HepG2 (cell line): ENCODE data around the gene TMCO6. TPM values are rescaled to one million over a fixed set of nuclear protein-coding genes. Genes with fewer than 3 reads are reported as not detected.

Experiments
- ATAC-seq: fragments of 200-7000 bp; cut with Tn5 transposase; 3 replicates; pipeline ENCODE4 v1.9.1; 2020; ENCODE audit warnings: mild to moderate bottlenecking, moderate library complexity
- BruUV-seq: library from RNA; stranded (reverse); fragments of 400-500 nt; replicated peaks from 2 replicates; lab custom pipeline; 2021; lab: Mats Ljungman, UMichigan
- CTCF ChIA-PET: fragments of 300-600 bp; formaldehyde crosslinking; extraction: SDS; loops from one replicate; lab custom pipeline; 2021; ENCODE audit warnings: low total read pairs, inconsistent platforms, low intra/inter-chr PET ratio; lab: Yijun Ruan, JAX
- POLR2A ChIA-PET: fragments of 350-600 bp; sonication (Branson Sonifier 250); formaldehyde crosslinking; loops from one replicate; lab custom pipeline; 2020; ENCODE audit warnings: antibody characterized with exemption, inconsistent platforms; lab: Yijun Ruan, JAX
- DNase-seq: peaks from one replicate; pipeline ENCODE4 v3.0.0-alpha.2; 2015; ENCODE audit warnings: low spot score
- FAIRE-seq: peaks from 3 replicates; lab custom pipeline; 2011; peaks lifted over from hg19 to GRCh38; lab: Jason Lieb, UNC
- H2AFZ ChIP-seq: one replicate; pipeline ENCODE4 v1.6.1; 2011; ENCODE audit warnings: low read length, inconsistent platforms
- H3K27ac ChIP-seq: fragments of 300-600 bp; 3 replicates; pipeline ENCODE4 v1.8.0; 2011; ENCODE audit warnings: mixed run types, mild to moderate bottlenecking, mixed read lengths, low read length, inconsistent platforms; ENCODE audit not compliant: insufficient read depth; ENCODE audit errors: extremely low read length
- H3K27me3 ChIP-seq, 2 experiments: fragments of 200-600 bp in 1 of 2; 2 replicates in 1 of 2; 3 replicates in 1 of 2; pipeline versions ENCODE4 v1.6.0 to v1.8.0; 2011; ENCODE audit warnings: low read length in 2 of 2, mild to moderate bottlenecking in 2 of 2, moderate library complexity in 2 of 2, inconsistent platforms in 1 of 2; ENCODE audit not compliant: insufficient read depth in 2 of 2, control insufficient read depth in 1 of 2
- H3K36me3 ChIP-seq, 2 experiments: fragments of 200-600 bp in 1 of 2; replicated peaks in 1 of 2; 2 replicates in 1 of 2; 3 replicates in 1 of 2; pipeline versions ENCODE4 v1.5.1 to v1.8.0; 2011; ENCODE audit warnings: low read length in 2 of 2, inconsistent platforms in 1 of 2; ENCODE audit not compliant: insufficient read depth in 2 of 2, control insufficient read depth in 1 of 2
- H3K4me1 ChIP-seq: 2 replicates; pipeline ENCODE4 v1.5.1; 2012; ENCODE audit warnings: low read length, inconsistent platforms; ENCODE audit not compliant: insufficient read depth
- H3K4me2 ChIP-seq: 2 replicates; pipeline ENCODE4 v1.6.0; 2011; ENCODE audit warnings: low read depth, low read length, inconsistent platforms
- H3K4me3 ChIP-seq, 3 experiments: fragments of 200-600 bp in 1 of 3; sonication (generic), shearing (Covaris generic) in 1 of 3; replicated peaks in 1 of 3; 2 replicates each; pipeline ENCODE4 v1.5.1; 2011 to 2016; ENCODE audit warnings: low read length in 3 of 3, inconsistent platforms in 2 of 3, low read depth in 2 of 3, mild to moderate bottlenecking in 2 of 3, control low read depth in 1 of 3, mixed read lengths in 1 of 3; ENCODE audit not compliant: insufficient read depth in 1 of 3
- H3K79me2 ChIP-seq: one replicate; pipeline ENCODE4 v1.6.1; 2011; ENCODE audit warnings: low read length, inconsistent platforms; ENCODE audit not compliant: insufficient read depth
- H3K9ac ChIP-seq: 2 replicates; pipeline ENCODE4 v1.6.0; 2011; ENCODE audit warnings: mild to moderate bottlenecking, low read depth, low read length, inconsistent platforms; ENCODE audit not compliant: insufficient read depth
- H3K9me3 ChIP-seq: 2 replicates; pipeline ENCODE4 v1.5.1; 2012; ENCODE audit warnings: mild to moderate bottlenecking, low read length
- H4K20me1 ChIP-seq: 2 replicates; pipeline ENCODE4 v1.6.0; 2011; ENCODE audit warnings: inconsistent platforms, mild to moderate bottlenecking, low read length, moderate library complexity; ENCODE audit not compliant: insufficient read depth
- ARNTL ChIP-seq: sonication (generic); formaldehyde crosslinking; IDR thresholded peaks from 2 replicates; pipeline ENCODE4 v1.4.0; 2020; ENCODE audit warnings: mild to moderate bottlenecking, missing genetic modification reagents
- GABPB1 ChIP-seq: IDR thresholded peaks from 2 replicates; pipeline ENCODE4 v1.6.1; 2016; ENCODE audit warnings: mild to moderate bottlenecking, missing genetic modification reagents, moderate library complexity, missing compliant biosample characterization
- MXD4 ChIP-seq: IDR thresholded peaks from 2 replicates; pipeline ENCODE4 v1.6.1; 2016; ENCODE audit warnings: mild to moderate bottlenecking, missing biosample characterization, missing genetic modification reagents
- RBFOX2 ChIP-seq: fragments of 200-400 bp; formaldehyde crosslinking; IDR thresholded peaks from 2 replicates; pipeline ENCODE4 v1.6.1; 2017; ENCODE audit warnings: low read depth, mild to moderate bottlenecking, low read length
- SMAD3 ChIP-seq: sonication (generic); formaldehyde crosslinking; IDR thresholded peaks from 2 replicates; pipeline ENCODE4 v1.4.0; 2020; ENCODE audit warnings: missing genetic modification reagents
- SNRNP70 ChIP-seq: fragments of 200-400 bp; formaldehyde crosslinking; IDR thresholded peaks from 2 replicates; pipeline ENCODE4 v1.6.1; 2017; ENCODE audit warnings: mild to moderate bottlenecking, low read depth, low read length, moderate library complexity
- SOX13 ChIP-seq, 3 experiments: fragments of 450-650 bp in 1 of 3; sonication (generic) in 1 of 3; formaldehyde crosslinking in 1 of 3; IDR thresholded peaks in 2 of 3; conservative IDR thresholded peaks in 1 of 3; 2 replicates each; pipeline versions ENCODE4 v1.5.0 to v1.6.1; 2016 to 2020; ENCODE audit warnings: antibody characterized with exemption in 1 of 3, mild to moderate bottlenecking in 1 of 3, missing compliant biosample characterization in 1 of 3, missing genetic modification reagents in 1 of 3, moderate library complexity in 1 of 3
- SP4 ChIP-seq: sonication (generic); formaldehyde crosslinking; IDR thresholded peaks from 2 replicates; pipeline ENCODE4 v1.8.1; 2023; ENCODE audit warnings: mild to moderate bottlenecking, missing genetic modification reagents
- SSRP1 ChIP-seq: IDR thresholded peaks from 2 replicates; pipeline ENCODE4 v1.6.1; 2016; ENCODE audit warnings: control low read depth
- STAT5B ChIP-seq: sonication (generic); formaldehyde crosslinking; IDR thresholded peaks from 2 replicates; pipeline ENCODE4 v1.4.0; 2020; ENCODE audit warnings: missing genetic modification reagents
- ZNF263 ChIP-seq: sonication (generic); formaldehyde crosslinking; IDR thresholded peaks from 2 replicates; pipeline ENCODE4 v1.4.0; 2020; ENCODE audit warnings: missing genetic modification reagents
- ZNF451 ChIP-seq: sonication (generic); formaldehyde crosslinking; IDR thresholded peaks from 2 replicates; pipeline ENCODE4 v1.5.0; 2020; ENCODE audit warnings: mild to moderate bottlenecking, missing genetic modification reagents
- ZNF678 ChIP-seq: sonication (generic); formaldehyde crosslinking; IDR thresholded peaks from 2 replicates; pipeline ENCODE4 v1.4.0; 2020; ENCODE audit warnings: mild to moderate bottlenecking, missing genetic modification reagents
- ZNF777 ChIP-seq: sonication (generic); formaldehyde crosslinking; IDR thresholded peaks from 2 replicates; pipeline ENCODE4 v1.4.0; 2020; ENCODE audit warnings: missing genetic modification reagents
- WGBS: methylation state at CpG from one replicate; pipeline ENCODE4 v1.1.6; 2017; ENCODE audit warnings: low lambda C conversion rate; 5-methylcytosine and 5-hydroxymethylcytosine counted together
- in situ Hi-C: cut with HindIII; loops from 2 replicates; pipeline ENCODE4 v1.10.0; 2017; ENCODE audit warnings: low pct_unique_long_range_greater_than_20kb; ENCODE audit not compliant: extremely low pct_ligation_motif_present
- intact Hi-C: fragments of 100-400 bp; cut with micrococcal nuclease; formaldehyde crosslinking; loops from one replicate; pipeline ENCODE4 v1.10.0; 2022; ENCODE audit not compliant: unreplicated experiment
- polyA plus RNA-seq, 8 experiments: library from polyadenylated mRNA; depleted of rRNA in 3 of 8; stranded (reverse) in 7 of 8; unstranded in 1 of 8; fragments of >200 nt; fragmentation: Illumina TruSeq in 4 of 8; extraction: Trizol in 4 of 8; gene quantifications; 2 replicates each; pipeline versions ENCODE4 v1.2.1 to v1.2.3, GENCODE V29; 2011 to 2016; ENCODE audit warnings: low read depth in 4 of 8, missing spikeins in 1 of 8, mixed read lengths in 1 of 8; ENCODE audit not compliant: insufficient read depth in 1 of 8
- total RNA-seq, 5 experiments: library from RNA; depleted of rRNA; stranded (reverse); fragments of >200 nt; fragmentation: Illumina TruSeq; extraction: Trizol; gene quantifications; 2 replicates each; pipeline ENCODE4 v1.2.3, GENCODE V29; 2016; ENCODE audit warnings: low read depth in 1 of 5
- TF ChIP-seq, protein P1 (sequence below): IDR thresholded peaks from 2 replicates; pipeline ENCODE4 v1.6.1; 2018; ENCODE audit warnings: missing genetic modification reagents, mild to moderate bottlenecking, missing compliant biosample characterization
- TF ChIP-seq, protein P2 (sequence below): sonication (generic); formaldehyde crosslinking; IDR thresholded peaks from 2 replicates; pipeline ENCODE4 v1.5.0; 2020; ENCODE audit warnings: mild to moderate bottlenecking, missing genetic modification reagents

The TMCO6 gene
- total and polyA plus RNA-seq, 2 of the 13 experiments (the other 11 are each of a cell fraction or from before 2014, with no cell fraction given), result 16.6 to 28.2 TPM

DNA sequence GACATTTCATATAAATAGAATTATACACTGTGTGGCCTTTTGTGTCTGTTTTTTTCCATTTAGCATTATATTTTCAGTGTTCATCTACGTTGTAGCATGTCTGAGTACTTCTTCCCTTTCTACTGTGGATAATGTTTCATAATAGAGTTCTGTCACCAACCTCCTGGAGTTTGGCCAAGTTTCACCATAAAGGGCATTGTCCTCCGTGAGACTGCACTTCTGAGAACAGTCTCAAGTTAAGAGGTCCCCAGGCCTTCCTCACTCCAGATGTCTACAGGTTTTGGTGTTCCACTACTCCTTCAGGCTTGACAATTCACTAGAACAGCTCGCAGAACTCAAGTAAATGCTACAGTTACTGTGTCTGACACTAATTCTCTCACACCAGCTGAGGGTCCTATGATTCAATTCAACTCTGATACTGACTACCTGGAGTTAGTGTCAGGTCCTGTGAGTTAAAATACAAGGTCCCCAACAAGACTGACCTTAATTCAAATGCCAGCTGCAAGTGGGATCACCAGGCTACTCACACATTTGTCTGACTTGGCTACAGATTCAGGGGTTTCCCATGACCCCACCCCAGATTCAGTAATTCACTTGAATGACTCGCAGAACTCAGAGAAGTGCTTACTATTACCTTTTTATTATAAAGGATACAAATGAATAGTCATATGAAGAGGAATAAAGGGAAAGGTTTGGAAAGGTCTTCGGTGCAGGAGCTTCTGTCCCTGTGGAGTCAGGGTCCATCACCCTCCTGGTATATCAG is 43.5 kb upstream of the TMCO6 start:
- Histone ChIP-seq H3K36me3 (no peaks in the 10 kb centered on the region), H3K4me3 (no peak overlapping the region), H3K9me3 (no peaks in the 10 kb centered on the region), H3K79me2 (no peaks in the 10 kb centered on the region), H4K20me1 (no peaks in the 10 kb centered on the region), H3K27me3 (no peaks in the 10 kb centered on the region), H2AFZ (no peak overlapping the region), H3K27ac (no peak overlapping the region), H3K9ac (no peak overlapping the region), H3K4me1 (peaks cover 13% of the 10 kb centered on the region), H3K4me2 (no peak overlapping the region; the same call in 1 of the 2 replicates)
- ATAC-seq, result no peak; the same call in 2 of the 3 replicates
- WGBS, result 39% methylated on average over 5 of the region's 5 CpGs
- CTCF ChIA-PET, result no interaction called here
- DNase-seq, result peak; percentile 36
- TF ChIP-seq SSRP1 (CRISPR knock-in tag) (no peak), ZNF451 (CRISPR knock-in tag) (no peak), SOX13 (IDR thresholded peaks at IDR 0.05) (no peak), SOX13 (CRISPR knock-in tag; conservative IDR thresholded peaks at IDR 0.05 in 1 of 2, IDR thresholded peaks at IDR 0.05 in 1 of 2) (peak in 1 of 2 experiments; percentile 16; a peak in 1 of 4 replicates), SMAD3 (no peak), ZNF263 (CRISPR knock-in tag) (no peak)
- TF ChIP-seq, protein P1, sequence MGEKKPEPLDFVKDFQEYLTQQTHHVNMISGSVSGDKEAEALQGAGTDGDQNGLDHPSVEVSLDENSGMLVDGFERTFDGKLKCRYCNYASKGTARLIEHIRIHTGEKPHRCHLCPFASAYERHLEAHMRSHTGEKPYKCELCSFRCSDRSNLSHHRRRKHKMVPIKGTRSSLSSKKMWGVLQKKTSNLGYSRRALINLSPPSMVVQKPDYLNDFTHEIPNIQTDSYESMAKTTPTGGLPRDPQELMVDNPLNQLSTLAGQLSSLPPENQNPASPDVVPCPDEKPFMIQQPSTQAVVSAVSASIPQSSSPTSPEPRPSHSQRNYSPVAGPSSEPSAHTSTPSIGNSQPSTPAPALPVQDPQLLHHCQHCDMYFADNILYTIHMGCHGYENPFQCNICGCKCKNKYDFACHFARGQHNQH (CRISPR knock-in tag), result no peak
- BruUV-seq, result no TSS peak
- intact Hi-C loops (no loop called here), in situ Hi-C loops (no loop called here)
- no peak for FAIRE-seq
- POLR2A ChIA-PET, result no interaction called here

DNA sequence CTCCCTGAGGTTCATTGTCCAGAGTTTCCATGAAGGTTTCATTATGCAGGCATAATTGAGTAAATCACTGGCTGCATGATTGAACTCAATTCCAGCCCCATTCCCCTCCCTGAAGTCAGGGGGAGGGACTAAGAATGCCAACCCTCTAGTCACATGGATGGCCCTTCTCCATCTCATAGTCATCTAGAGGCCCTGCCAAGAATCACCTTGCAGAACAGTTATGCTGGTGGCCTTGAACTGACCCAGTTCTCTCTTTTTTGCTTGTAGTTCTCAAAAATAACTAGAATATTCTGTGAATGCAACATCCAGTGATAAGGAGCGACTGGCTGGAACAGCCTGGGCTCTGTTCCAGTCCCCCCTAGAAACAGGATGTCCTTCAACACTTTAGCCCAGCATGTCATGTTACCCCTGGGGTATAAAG is 42.9 kb upstream of the TMCO6 start:
- Histone ChIP-seq H3K9me3 (no peaks in the 10 kb centered on the region), H3K79me2 (no peaks in the 10 kb centered on the region), H3K9ac (no peak overlapping the region), H3K4me3 (no peak overlapping the region), H3K4me2 (no peak overlapping the region), H3K27me3 (no peaks in the 10 kb centered on the region; a peak in 1 of 5 replicates), H3K36me3 (no peaks in the 10 kb centered on the region), H3K4me1 (peaks cover 13% of the 10 kb centered on the region), H2AFZ (no peak overlapping the region), H4K20me1 (no peaks in the 10 kb centered on the region), H3K27ac (no peak overlapping the region)
- no peak for ATAC-seq
- ChIA-PET POLR2A (no interaction called here), CTCF (no interaction called here)
- DNase-seq, result no peak
- 25% methylated on average over 1 of the region's 1 CpG for WGBS
- FAIRE-seq, result no peak
- in situ Hi-C loops, result no loop called here
- intact Hi-C loops, result no loop called here
- BruUV-seq, result no TSS peak
- TF ChIP-seq STAT5B (no peak), ZNF678 (CRISPR knock-in tag) (no peak), RBFOX2 (no peak), ZNF777 (no peak), SP4 (CRISPR knock-in tag) (no peak), ARNTL (CRISPR knock-in tag) (no peak), SNRNP70 (no peak), MXD4 (CRISPR knock-in tag) (no peak), GABPB1 (no peak)
- TF ChIP-seq, protein P2, sequence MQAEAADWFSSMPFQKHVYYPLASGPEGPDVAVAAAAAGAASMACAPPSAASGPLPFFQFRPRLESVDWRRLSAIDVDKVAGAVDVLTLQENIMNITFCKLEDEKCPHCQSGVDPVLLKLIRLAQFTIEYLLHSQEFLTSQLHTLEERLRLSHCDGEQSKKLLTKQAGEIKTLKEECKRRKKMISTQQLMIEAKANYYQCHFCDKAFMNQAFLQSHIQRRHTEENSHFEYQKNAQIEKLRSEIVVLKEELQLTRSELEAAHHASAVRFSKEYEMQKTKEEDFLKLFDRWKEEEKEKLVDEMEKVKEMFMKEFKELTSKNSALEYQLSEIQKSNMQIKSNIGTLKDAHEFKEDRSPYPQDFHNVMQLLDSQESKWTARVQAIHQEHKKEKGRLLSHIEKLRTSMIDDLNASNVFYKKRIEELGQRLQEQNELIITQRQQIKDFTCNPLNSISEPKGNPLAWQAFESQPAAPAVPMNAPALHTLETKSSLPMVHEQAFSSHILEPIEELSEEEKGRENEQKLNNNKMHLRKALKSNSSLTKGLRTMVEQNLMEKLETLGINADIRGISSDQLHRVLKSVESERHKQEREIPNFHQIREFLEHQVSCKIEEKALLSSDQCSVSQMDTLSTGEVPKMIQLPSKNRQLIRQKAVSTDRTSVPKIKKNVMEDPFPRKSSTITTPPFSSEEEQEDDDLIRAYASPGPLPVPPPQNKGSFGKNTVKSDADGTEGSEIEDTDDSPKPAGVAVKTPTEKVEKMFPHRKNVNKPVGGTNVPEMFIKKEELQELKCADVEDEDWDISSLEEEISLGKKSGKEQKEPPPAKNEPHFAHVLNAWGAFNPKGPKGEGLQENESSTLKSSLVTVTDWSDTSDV (CRISPR knock-in tag), result no peak
